Spleen (tissue), 11 donors: ENCODE measurements around the gene PNMA8B. TPM values are rescaled to one million over a fixed set of nuclear protein-coding genes. Genes with fewer than 3 reads are reported as not detected.
A peak's percentile ranks its signal among the peaks of the same experiment; 100 is the strongest.

Source experiments
- DNase-seq: peaks from one replicate; pipeline ENCODE4 v3.0.0-alpha.2; 2020
- H3K27ac ChIP-seq, 8 donors: fragments of 200-600 bp; sonication (generic) in 7 of 8; 1 replicate in 4 of 8; 2 replicates in 4 of 8; pipeline versions ENCODE4 v1.5.0 to v1.8.0; 2016 to 2021; ENCODE audit warnings: inconsistent platforms in 4 of 8, mild to moderate bottlenecking in 4 of 8, moderate library complexity in 1 of 8
- H3K27me3 ChIP-seq, 7 donors: fragments of 200-600 bp; sonication (generic) in 6 of 7; replicated peaks in 1 of 7; 1 replicate in 4 of 7; 2 replicates in 3 of 7; pipeline versions ENCODE4 v1.5.0 to v1.8.0; 2016 to 2021; ENCODE audit warnings: inconsistent platforms in 3 of 7, mild to moderate bottlenecking in 1 of 7
- H3K36me3 ChIP-seq, 6 donors: fragments of 200-600 bp; sonication (generic) in 5 of 6; 1 replicate in 4 of 6; 2 replicates in 2 of 6; pipeline versions ENCODE4 v1.5.0 to v1.8.0; 2016 to 2021; ENCODE audit warnings: inconsistent platforms in 2 of 6
- H3K4me1 ChIP-seq, 6 donors: fragments of 200-600 bp; sonication (generic) in 5 of 6; 1 replicate in 3 of 6; 2 replicates in 3 of 6; pipeline versions ENCODE4 v1.5.0 to v1.8.0; 2016 to 2021; ENCODE audit warnings: inconsistent platforms in 3 of 6
- H3K4me3 ChIP-seq, 8 donors: fragments of 200-600 bp; sonication (generic) in 7 of 8; 1 replicate in 4 of 8; 2 replicates in 4 of 8; pipeline versions ENCODE4 v1.5.0 to v1.8.0; 2016 to 2021; ENCODE audit warnings: inconsistent platforms in 4 of 8, mild to moderate bottlenecking in 4 of 8, moderate library complexity in 2 of 8
- H3K9me3 ChIP-seq, 8 donors: fragments of 200-600 bp; sonication (generic) in 7 of 8; 1 replicate in 4 of 8; 2 replicates in 4 of 8; pipeline versions ENCODE4 v1.5.0 to v1.8.0; 2016 to 2021; ENCODE audit warnings: inconsistent platforms in 4 of 8
- CTCF ChIP-seq, 11 experiments: fragments of 200-600 bp in 7 of 11; fragments of 450-650 bp in 4 of 11; sonication (generic) in 4 of 11; IDR thresholded peaks in 8 of 11; conservative IDR thresholded peaks in 3 of 11; 1 replicate in 7 of 11; 2 replicates in 4 of 11; pipeline versions ENCODE4 v1.4.0 to v1.8.0; 2016 to 2021; ENCODE audit warnings: antibody characterized with exemption in 11 of 11, inconsistent platforms in 4 of 11, mild to moderate bottlenecking in 1 of 11
- POLR2A ChIP-seq, 3 donors: fragments of 450-650 bp; IDR thresholded peaks; one replicate each; pipeline ENCODE4 v1.5.1; 2017; ENCODE audit warnings: antibody characterized with exemption in 3 of 3, mild to moderate bottlenecking in 1 of 3
- POLR2AphosphoS5 ChIP-seq, 3 donors: sonication (generic); formaldehyde crosslinking; IDR thresholded peaks; one replicate each; pipeline ENCODE4 v1.5.1; 2017; ENCODE audit warnings: antibody characterized with exemption in 3 of 3
- WGBS, 5 donors: extraction: QIAGEN DNeasy Blood & Tissue Kit in 3 of 5; methylation state at CpG; one replicate each; pipeline versions ENCODE4 v1.1.5 to v1.1.7; 2013 to 2018; 5-methylcytosine and 5-hydroxymethylcytosine counted together
- intact Hi-C: fragments of 100-400 bp; cut with DNase I; formaldehyde crosslinking; loops from one replicate; pipeline ENCODE4 v1.15.0; 2023; ENCODE audit warnings: low total_unique reads
- polyA plus RNA-seq, 3 donors: library from polyadenylated mRNA; stranded (reverse); fragments of 200-250 nt; gene quantifications; one replicate each; pipeline ENCODE4 v1.2.1, GENCODE V29; 2013
- total RNA-seq, 7 donors: library from RNA; depleted of rRNA in 3 of 7; stranded (reverse); fragments of >200 nt in 3 of 7; fragmentation: NEBNext Ultra II Directional in 4 of 7; extraction: Animal tissue kit (Norgen Biotek cat#: 25700) in 4 of 7; gene quantifications; one replicate each; pipeline versions ENCODE4 v1.1.0 to v1.2.1, GENCODE V29; 2016 to 2021
- donor health status: healthy with polysubstance abuse.
- donor health status: DM: no; HTN: no; CAD: no; lungs with moderate emphysema.
- donor health status: DM: no; HTN: no; CAD: no.
- donor health status: Bipolar disorder and iron deficiency.
- donor health status: healthy.
- donor health status: DM: no; HTN: no; CAD: no.
- donor health status: DM: yes; HTN: yes; CAD: no.

Gene PNMA8B
- total and polyA plus RNA-seq, 10 donors: 0.57 to 5.7 (median 2.9) TPM

- H3K27ac ChIP-seq: no peak overlapping the region
- intact Hi-C loops: loop anchor here (2.0 to 5.0 kb wide), 2 partner anchors 88 to 206 kb away; no protein-coding TSS in a partner anchor
- H3K4me3 ChIP-seq: no peak overlapping the region
- peaks cover 20 to 64% (median 47%) of the 10 kb centered on the region in 6 donors for H3K4me1 ChIP-seq
- H3K27me3 ChIP-seq: peaks cover 0 to 94% (median 42%) of the 10 kb centered on the region in 7 donors
- H3K36me3 ChIP-seq: no peaks in the 10 kb centered on the region
- WGBS, 5 donors: 27 to 40% (median 35%) methylated on average over 9 to 11 of the region's 11 CpGs
- DNase-seq: no peak
- TF ChIP-seq POLR2AphosphoS5 (IDR thresholded peaks at IDR 0.05) (no peak), POLR2A (IDR thresholded peaks at IDR 0.05) (no peak), CTCF (IDR thresholded peaks at IDR 0.05 in 8 of 11, conservative IDR thresholded peaks at IDR 0.05 in 3 of 11) (no peak)
- no peaks in the 10 kb centered on the region for H3K9me3 ChIP-seq
Observed at GRCh38 chr19:46488551-46488950, 7.1 kb downstream of the PNMA8B start.

- Histone ChIP-seq H3K4me3 (peak overlapping the region in 3 of 8 donors; percentile 12 to 50 (median 31)), H3K27ac (no peak overlapping the region), H3K27me3 (peaks cover 0 to 90% (median 39%) of the 10 kb centered on the region in 7 donors), H3K9me3 (no peaks in the 10 kb centered on the region), H3K36me3 (no peaks in the 10 kb centered on the region), H3K4me1 (peaks cover 14 to 58% (median 41%) of the 10 kb centered on the region in 6 donors)
- no peak for TF ChIP-seq POLR2A (IDR thresholded peaks at IDR 0.05)
- TF ChIP-seq CTCF (IDR thresholded peaks at IDR 0.05 in 8 of 11, conservative IDR thresholded peaks at IDR 0.05 in 3 of 11): peak; percentile 78 to 97 (median 91)
- peak in 1 of 3 donors; percentile 46 for TF ChIP-seq POLR2AphosphoS5 (IDR thresholded peaks at IDR 0.05)
- WGBS, 5 donors: 5 to 21% (median 6%) methylated on average over 10 to 38 of the region's 38 CpGs
- peak; percentile 88 for DNase-seq
- intact Hi-C loops: loop anchor here (2.0 to 5.0 kb wide), 2 partner anchors 87 to 206 kb away; no protein-coding TSS in a partner anchor
Observed at GRCh38 chr19:46487802-46488445, 7.7 kb downstream of the PNMA8B start.

GRCh38 chr19:46487178-46487801, 8.4 kb downstream of the PNMA8B start:
- intact Hi-C loops: loop anchor here (5.0 kb wide), 1 partner anchor 205 kb away; no protein-coding TSS in a partner anchor
- Histone ChIP-seq H3K4me1 (peaks cover 8 to 52% (median 34%) of the 10 kb centered on the region in 6 donors), H3K4me3 (peak overlapping the region in 3 of 8 donors; percentile 12 to 50 (median 31)), H3K36me3 (no peaks in the 10 kb centered on the region), H3K9me3 (no peaks in the 10 kb centered on the region), H3K27me3 (peaks cover 0 to 90% (median 35%) of the 10 kb centered on the region in 7 donors), H3K27ac (no peak overlapping the region)
- 13 to 30% (median 17%) methylated on average over 11 to 19 of the region's 19 CpGs for WGBS, 5 donors
- peak; percentile 72 for DNase-seq
- no peak for TF ChIP-seq CTCF (IDR thresholded peaks at IDR 0.05 in 8 of 11, conservative IDR thresholded peaks at IDR 0.05 in 3 of 11)
- TF ChIP-seq POLR2AphosphoS5 (IDR thresholded peaks at IDR 0.05): no peak

- Histone ChIP-seq H3K27me3 (peaks cover 0 to 88% (median 34%) of the 10 kb centered on the region in 7 donors), H3K9me3 (no peaks in the 10 kb centered on the region), H3K4me3 (no peak overlapping the region), H3K27ac (no peak overlapping the region), H3K36me3 (no peaks in the 10 kb centered on the region), H3K4me1 (peaks cover 8 to 43% (median 32%) of the 10 kb centered on the region in 6 donors)
- DNase-seq: no peak
- TF ChIP-seq CTCF (IDR thresholded peaks at IDR 0.05 in 8 of 11, conservative IDR thresholded peaks at IDR 0.05 in 3 of 11) (no peak), POLR2A (IDR thresholded peaks at IDR 0.05) (no peak), POLR2AphosphoS5 (IDR thresholded peaks at IDR 0.05) (no peak)
- 77 to 90% (median 78%) methylated on average over 3 of the region's 3 CpGs for WGBS, 5 donors
- intact Hi-C loops: loop anchor here (5.0 kb wide), 1 partner anchor 204 kb away; no protein-coding TSS in a partner anchor
Observed at GRCh38 chr19:46486358-46486757, 9.3 kb downstream of the PNMA8B start.
